T-helper 1 cell (primary cell): ENCODE measurements around the gene CARD11.
"Not testable (repeated sequence)": the region's sequence is repeated elsewhere in the genome, so short reads cannot be mapped to it uniquely, and the experiment has no call there.

ENCODE experiments used
- DNase-seq, 5 donors: peaks; one replicate each; pipeline ENCODE4 v3.0.0-alpha.2; 2012 to 2020

CARD11 gene

DNA sequence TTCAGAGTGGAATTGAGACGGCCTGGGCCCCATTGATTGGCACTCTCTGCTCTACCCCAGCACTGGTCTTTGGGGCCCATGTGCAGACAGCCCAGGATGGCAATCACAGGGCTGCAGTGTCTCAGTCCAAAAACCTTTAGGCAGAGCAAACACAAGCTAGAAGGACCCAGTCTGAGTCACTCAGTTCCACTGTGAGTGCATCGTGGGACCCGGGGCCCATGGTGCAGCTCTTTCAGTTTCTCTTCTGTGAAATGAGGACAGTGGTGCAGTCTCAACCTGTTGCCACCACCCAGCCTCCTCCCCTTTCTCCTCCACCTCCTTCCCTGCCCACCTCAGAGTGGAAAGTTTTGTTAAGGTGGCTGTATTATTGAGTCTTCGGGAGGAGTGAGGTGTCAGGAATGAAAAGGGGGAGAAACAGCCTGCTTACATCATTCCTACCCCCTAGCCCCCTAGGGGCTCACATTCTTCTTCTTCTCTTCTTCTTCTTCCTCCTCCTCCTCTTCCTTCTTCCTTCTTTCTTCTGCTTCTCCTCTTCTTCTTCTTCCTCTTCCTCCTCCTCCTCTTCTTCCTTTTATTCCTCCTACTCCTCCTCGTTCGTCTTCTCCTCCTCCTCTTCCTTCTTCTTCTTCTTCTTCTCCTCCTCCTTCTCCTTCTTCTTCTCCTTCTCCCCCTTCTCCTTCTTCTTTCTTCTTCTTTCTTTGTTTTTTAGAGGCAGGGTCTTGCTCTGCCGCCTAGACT lies 19.5 kb upstream of the CARD11 start:
- peak in 4 of 5 donors; percentile 25 to 88 (median 38) for DNase-seq

DNA sequence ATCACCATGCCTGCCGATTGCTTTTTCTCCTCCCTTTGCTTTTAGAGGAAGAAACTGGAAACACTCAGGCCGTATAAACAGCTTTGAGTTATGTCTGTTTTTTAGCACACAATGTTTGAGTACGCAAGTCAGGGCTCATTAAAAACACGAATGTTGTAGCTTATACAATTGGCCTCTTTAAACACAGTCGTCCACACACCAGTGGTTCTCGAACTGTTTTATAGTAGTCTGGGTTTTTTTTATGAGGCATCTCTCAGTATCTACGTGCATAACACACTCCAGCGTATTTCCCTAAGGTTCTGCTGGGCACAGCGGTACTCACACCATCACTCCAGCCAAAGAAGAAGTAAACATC lies 13.4 kb upstream of the CARD11 start:
- DNase-seq: no peak

GRCh38 chr7:3056234-3057065 lies 12.8 kb upstream of the CARD11 start:
- no peak for DNase-seq

- DNase-seq: no peak
Measured at GRCh38 chr7:3055626-3056025, 12.0 kb upstream of the CARD11 start.

DNA sequence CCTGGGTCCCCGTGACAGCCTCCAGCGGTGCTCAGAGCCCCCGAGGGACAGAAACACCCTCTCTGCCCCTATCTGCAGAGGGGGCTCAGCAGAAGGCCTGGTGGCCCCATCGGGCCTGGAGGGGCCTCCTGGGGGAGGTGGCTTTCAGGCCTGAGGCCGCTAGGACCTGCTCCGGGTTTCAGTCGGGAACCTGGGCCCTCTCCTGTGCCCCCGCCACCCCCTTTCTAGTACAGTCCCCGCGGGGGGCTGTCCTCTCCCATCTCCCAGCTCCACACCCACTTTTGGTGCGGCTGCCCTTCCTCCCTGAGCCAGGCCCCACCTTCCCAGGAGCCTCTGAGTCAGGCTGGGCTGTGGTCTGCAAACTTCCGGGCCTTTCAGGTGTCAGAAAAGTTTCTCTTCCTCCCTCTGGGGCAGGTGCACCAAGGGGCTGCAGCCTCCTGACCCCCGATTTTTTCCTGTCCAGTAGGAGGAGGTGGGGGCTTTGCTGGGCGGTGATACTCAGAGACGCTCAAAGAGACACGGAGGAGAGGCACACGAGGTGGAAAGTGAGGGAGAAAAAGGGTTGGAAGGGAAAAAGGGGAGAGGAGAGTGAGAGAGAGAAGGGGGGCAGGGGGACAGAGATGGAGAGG lies 692 bp downstream of the CARD11 start:
- peak; percentile 35 to 65 (median 56) for DNase-seq

GRCh38 chr7:3041986-3042675 lies 1.5 kb downstream of the CARD11 start:
- no peak for DNase-seq

- DNase-seq: no peak
Measured at GRCh38 chr7:3039787-3040186, 3.9 kb downstream of the CARD11 start.

- DNase-seq: not testable (repeated sequence)
Measured at GRCh38 chr7:3038011-3038410, 5.7 kb downstream of the CARD11 start.

- no peak for DNase-seq
Measured at GRCh38 chr7:3037259-3037658, 6.4 kb downstream of the CARD11 start.

GRCh38 chr7:3034591-3035150 lies 9.0 kb downstream of the CARD11 start:
- no peak for DNase-seq

- DNase-seq: no peak
Measured at GRCh38 chr7:3033581-3033980, 10.1 kb downstream of the CARD11 start.

- DNase-seq: no peak
Measured at GRCh38 chr7:3033136-3033535, 10.5 kb downstream of the CARD11 start.

DNA sequence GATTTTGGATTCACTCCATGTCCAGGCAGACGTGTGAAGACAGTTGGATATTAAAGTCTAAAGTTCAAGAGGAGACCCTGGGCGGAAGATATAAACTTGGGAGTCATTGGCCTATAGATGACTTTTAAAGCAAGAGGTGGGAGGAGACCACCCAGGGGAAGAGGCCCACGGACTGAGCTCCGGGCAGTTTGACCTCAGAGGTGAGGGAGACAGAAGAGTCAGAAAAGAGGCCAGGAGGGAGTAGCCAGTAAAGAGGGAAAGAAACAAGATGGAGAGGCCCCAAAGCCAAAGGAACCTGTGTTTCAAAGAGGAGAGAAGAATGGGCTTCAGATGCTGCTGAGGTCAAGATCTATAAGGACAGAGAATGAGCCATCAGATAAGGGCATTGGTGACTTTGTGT lies 11.4 kb downstream of the CARD11 start:
- DNase-seq: no peak

GRCh38 chr7:3029138-3029537 lies 14.5 kb downstream of the CARD11 start:
- no peak for DNase-seq

DNA sequence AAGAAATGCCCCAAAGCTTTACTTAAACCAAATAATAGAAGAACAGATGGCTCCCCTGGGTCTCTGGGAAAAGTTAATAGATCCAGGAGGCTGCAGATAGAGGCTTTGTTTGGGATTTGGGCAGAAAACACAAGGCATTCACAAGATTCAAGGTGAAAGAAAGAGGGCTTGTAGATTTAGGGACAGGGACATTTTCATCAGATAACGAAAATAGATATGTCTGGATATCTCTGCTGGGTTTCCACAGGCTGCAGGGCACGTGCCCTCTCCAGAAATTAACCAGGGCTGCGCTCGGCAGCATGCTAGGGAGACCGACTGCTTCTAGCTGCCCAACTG lies 14.9 kb downstream of the CARD11 start:
- DNase-seq: no peak

DNA sequence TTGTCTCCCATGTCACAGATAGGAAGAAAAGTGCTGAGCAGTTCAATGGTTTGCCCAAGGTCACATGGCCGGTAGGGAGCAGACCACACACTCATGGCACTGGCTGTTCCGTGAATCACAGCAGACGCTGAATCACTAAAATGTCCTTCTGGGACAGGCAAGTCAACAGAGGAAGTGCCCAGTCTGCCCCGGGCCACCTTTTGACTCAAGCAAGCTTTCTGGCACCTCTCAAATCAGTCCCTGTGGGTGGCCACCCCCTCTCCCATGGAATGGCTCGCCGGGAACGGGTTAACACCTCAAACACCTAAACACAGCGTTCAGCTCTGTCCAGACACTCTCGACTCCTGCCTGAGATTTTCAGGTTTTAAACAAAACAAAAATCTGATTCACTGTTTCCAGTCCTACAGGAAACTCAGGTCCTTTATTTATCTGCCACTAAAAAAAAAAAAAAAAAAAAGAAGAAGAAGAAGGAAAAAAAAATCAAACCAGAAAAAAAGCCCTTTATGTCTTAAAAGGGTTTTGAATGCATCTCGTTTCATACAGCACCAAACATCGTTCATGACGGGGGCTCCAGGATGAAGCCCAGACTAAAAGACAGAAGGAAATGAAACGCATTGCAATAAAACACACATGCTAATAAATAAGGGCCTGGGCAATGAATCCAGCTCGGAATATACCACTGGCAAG lies 15.5 kb downstream of the CARD11 start:
- peak in 1 of 5 donors; percentile 54 for DNase-seq

DNA sequence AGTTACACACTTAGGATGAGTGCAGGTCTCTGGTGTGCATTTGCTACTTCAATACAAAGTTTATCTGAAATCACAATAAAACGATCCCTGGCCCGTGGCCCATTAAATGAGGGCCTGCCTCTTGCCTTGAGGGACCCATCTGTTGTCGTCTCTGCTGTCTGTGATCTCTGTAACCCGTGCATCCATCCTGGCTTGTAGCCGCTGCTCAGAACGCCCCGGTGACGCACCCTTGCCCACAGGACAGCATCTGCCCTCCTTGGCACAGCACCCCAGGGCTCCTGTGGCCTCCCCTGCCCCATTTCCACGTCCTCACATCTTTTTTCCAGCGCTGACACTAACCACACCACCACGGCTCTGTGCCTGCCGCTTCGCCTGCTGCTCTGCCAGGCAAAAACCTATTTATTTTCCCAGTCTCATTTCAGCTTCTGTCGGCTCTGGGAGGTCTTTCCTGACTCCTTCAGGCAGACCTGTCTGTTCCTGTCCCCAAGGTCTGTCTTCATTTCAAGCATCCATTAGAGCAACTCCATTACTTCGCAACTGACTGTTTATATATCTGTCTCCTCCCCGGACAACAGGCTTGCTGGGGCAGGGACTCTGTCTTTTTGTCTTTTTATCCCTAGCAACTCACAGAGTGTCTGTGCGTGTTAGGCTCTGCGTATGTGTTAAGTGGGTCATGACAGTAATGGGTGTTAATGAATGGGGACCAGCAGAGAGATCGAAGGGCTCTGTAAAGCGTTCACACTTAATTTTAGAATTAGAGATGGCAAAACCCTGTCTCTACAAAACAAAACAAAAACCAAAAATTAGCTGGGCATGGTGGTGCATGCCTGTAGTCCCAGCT lies 16.4 kb downstream of the CARD11 start:
- DNase-seq: no peak

DNA sequence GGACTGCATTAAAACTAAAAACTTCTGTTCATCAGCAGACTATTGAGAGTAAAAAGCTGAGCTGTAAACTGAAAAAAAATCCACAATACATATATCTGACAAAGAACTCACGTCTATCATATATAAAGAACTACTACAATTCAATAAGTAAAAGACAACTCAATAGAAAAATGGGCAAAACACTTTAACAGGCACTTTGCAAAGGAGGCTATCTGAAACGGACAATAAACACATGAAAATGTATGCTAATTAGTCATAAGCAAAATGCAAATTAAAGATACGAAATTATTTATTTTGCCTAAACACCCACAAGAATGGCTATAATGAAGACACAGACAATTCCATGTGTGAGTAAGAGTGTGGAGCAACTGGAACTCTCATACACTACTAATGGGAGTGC lies 18.1 kb downstream of the CARD11 start:
- DNase-seq: no peak

DNA sequence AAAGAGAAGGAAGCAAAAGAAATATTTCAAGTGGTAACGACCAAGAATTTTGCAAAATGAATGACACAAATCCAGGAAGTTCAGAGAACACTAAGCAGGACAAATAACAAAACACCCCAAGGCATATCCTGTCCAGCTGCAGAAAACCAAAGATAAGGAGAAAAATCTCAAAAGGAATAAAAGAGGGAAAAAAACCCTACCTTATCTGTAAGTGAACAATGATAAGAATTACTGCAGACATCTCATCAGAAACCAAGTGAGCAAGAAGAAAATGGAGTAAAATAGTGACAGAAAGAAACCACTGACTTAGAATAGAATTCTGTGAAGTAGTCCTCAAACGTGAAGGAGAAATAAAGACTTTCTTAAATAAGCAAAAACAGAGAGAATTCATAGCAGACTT lies 21.8 kb downstream of the CARD11 start:
- DNase-seq: no peak

GRCh38 chr7:3021224-3021623 lies 22.4 kb downstream of the CARD11 start:
- DNase-seq: not testable (repeated sequence)

DNA sequence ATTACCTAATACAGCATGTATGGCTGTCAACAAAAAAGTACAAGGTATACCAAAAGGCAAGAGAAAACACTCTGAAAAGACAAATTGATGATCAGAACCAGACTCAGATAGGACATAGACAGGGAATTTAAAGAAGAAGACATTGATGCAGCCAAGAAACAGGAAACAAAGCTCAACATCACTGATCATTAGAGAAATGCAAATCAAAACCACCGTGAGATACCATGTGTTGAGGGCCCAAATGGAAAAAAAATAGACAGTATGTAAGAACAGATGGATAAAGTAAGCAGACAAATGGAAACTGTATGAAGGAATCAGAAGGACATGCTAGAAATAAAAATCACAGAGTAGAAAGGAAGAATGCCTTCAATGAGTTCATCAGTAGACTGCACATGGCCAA lies 23.3 kb downstream of the CARD11 start:
- no peak for DNase-seq
